Fibroblast of gingiva (primary cell): ENCODE measurements around the gene LRCOL1.

Source experiments
- DNase-seq: peaks from one replicate; pipeline ENCODE4 v3.0.0-alpha.2; 2011; ENCODE audit warnings: low read depth

LRCOL1 gene

GRCh38 chr12:132610051-132610759 lies at the start of gene LRCOL1:
Gene LRCOL1, minus strand, starts transcription at chr12:132610582. Its CDS starts 4,331 bp downstream, at chr12:132606251.
- DNase-seq, result peak; percentile 56

GRCh38 chr12:132660052-132660451 lies 49.7 kb upstream of the LRCOL1 start:
- no peak for DNase-seq

GRCh38 chr12:132659146-132659545 lies 48.8 kb upstream of the LRCOL1 start:
- no peak for DNase-seq

GRCh38 chr12:132658149-132658894 lies 47.9 kb upstream of the LRCOL1 start:
- no peak for DNase-seq

- DNase-seq, result no peak
Observed at GRCh38 chr12:132657004-132657727, 46.8 kb upstream of the LRCOL1 start.

- DNase-seq, result peak; percentile 21
Observed at GRCh38 chr12:132653567-132654290, 43.3 kb upstream of the LRCOL1 start.

- DNase-seq, result no peak
Observed at GRCh38 chr12:132651444-132652100, 41.2 kb upstream of the LRCOL1 start.

GRCh38 chr12:132649226-132649945 lies 39.0 kb upstream of the LRCOL1 start:
- no peak for DNase-seq

- no peak for DNase-seq
Observed at GRCh38 chr12:132648616-132649225, 38.3 kb upstream of the LRCOL1 start.

GRCh38 chr12:132647858-132648257 lies 37.5 kb upstream of the LRCOL1 start:
- DNase-seq, result no peak

GRCh38 chr12:132646850-132647249 lies 36.5 kb upstream of the LRCOL1 start:
- no peak for DNase-seq

GRCh38 chr12:132642846-132643835 lies 32.8 kb upstream of the LRCOL1 start:
- DNase-seq, result no peak

GRCh38 chr12:132641811-132642650 lies 31.6 kb upstream of the LRCOL1 start:
- no peak for DNase-seq

GRCh38 chr12:132640936-132641335 lies 30.6 kb upstream of the LRCOL1 start:
- no peak for DNase-seq

- DNase-seq, result no peak
Observed at GRCh38 chr12:132639956-132640520, 29.7 kb upstream of the LRCOL1 start.

GRCh38 chr12:132638541-132639408 lies 28.4 kb upstream of the LRCOL1 start:
- peak; percentile 81 for DNase-seq

- no peak for DNase-seq
Observed at GRCh38 chr12:132637811-132638210, 27.4 kb upstream of the LRCOL1 start.
